Measurements from ENCODE around the gene RBM39.

- TF ChIP-seq POLR2A (IDR thresholded peaks at IDR 0.05; ENCODE audit: low read length) (no peak), GATA1 (IDR thresholded peaks at IDR 0.05; ENCODE audit: low read depth, low read length) (no peak)
Measured at GRCh38 chr20:35721219-35721618, 20.8 kb downstream of the RBM39 start.
